Measurements from ENCODE around the gene MYH13.
"Not testable (repeated sequence)": the region's sequence is repeated elsewhere in the genome, so short reads cannot be mapped to it uniquely, and the experiment has no call there.

Gene MYH13

DNA sequence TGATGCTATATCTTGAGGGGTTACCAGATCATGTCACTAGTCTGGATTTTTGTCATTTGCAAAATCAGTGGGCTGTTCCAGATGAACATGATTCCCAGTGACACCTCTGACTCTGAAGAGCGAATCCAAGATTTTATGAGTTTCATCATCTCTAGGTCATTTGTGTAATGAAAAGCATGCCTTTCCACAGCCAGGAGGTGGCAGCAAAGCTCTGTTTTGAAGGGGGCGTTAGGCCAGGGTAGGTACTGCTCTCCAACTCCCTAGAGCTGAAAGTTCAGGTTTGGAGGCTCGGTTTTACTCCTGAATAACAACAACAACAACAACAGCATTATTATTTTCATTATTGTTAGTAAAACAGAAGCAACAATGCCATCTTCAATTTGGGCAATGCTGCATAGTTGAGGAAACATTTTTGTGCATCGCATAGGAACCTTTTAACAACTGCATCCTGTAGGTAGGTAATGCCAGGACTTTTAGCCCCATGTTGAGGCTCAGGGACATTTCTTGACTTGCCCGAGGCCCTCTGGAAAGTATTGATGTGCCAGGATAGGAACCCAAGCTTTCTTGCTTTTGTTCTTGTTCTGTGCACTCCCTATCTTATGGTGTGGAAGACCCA is 77.0 kb downstream of the MYH13 start:
- no peak for DNase-seq

DNA sequence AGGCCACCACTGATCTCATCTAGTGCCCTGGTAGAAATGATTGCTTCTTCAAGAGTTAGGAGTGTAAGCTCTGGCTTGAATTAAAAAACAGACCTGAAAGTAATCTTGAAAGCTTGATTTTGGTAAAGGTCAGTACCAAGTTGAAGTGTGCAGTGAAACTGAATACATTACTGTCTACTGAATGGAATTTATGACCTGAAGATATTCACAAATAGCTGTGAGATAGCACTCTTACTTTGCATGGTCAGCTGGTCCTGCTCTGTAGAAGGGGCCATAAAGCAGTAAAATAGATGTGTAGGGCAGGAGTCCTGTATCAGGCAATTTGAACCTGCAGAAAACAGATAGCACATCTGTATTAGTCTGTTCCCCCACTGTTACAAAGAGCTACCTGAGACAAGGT is 78.6 kb downstream of the MYH13 start:
- no peak for DNase-seq

DNA sequence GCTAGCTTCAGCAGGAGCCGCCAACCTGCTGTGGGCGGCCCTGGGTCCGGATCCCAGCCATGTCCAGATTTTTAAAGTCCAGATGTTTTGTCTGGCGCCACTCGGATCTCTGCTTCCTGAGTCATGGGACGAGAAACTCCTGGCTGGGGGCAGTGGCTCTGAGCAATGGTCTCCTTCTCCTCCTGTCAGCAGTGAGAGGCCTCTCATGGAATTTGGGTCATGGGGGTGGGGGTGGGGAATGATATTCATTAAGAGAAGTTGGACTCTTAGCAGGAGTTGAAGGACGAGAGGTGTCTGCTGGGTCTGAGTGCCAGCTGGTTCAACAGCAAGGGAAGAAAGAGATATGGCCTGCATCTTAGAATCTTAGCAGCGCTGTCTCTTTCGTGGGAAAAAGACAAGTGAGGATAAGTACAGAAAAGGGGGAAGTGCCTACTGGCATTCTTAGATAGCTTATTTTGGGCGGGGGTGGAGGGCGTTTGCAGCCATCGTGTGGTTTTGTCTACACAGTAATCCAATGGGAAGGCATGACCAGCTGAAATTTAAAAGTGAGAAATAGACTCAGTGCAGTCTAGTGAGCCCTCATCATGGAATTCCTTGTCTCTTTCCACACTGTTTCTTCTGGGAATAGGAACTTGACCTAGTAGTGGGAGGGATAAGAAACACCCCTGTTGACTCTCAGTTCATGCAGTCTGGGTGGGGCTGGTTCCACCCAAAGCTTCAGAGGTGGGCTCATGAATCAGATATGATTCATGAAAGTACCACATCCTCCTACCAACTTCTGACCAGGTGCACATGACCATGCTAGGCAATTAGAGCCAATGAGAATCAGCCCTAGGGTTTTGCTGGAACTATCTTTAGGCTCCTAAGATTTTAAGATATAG is 80.5 kb downstream of the MYH13 start:
- no peak for DNase-seq

DNA sequence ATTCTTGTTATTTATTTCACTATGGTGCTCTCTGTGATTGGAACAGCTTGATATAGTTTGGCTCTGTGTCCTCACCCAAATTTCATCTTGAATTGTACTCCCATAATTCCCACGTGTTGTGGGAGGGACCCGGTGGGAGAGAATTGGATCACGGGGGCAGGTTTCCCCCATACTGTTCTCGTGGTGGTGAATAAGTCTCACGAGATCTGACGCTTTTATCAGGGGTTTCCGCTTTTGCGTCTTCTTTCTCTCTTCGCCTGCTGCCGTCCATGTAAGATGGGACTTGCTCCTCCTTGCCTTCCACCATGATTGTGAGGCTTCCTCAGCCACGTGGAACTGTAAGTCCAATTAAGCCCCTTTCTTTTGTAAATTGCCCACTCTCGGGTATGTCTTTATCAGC is 81.2 kb downstream of the MYH13 start:
- DNase-seq = not testable (repeated sequence)

DNA sequence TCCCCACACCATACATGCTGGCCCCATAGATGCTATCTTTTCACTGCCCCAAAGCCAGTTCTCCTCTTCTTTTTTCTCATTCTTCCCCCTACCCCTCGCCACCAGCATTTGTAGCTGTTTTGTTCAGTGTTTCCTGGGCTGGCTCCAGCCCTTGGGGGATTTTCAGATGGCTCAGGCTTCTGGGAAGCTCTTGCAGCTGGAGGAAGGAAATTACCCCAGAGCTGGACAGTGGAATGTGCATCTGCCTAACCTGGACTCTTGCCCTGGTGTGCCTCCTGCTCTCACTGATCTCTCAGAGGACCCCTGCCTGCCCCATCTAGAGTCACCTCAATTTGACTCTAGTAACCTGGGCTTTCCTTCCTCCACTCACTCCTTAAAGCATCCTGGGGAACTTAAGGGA is 82.8 kb downstream of the MYH13 start:
- no peak for DNase-seq

GRCh38 chr17:10286324-10286723 is 86.5 kb downstream of the MYH13 start:
- no peak for DNase-seq

DNA sequence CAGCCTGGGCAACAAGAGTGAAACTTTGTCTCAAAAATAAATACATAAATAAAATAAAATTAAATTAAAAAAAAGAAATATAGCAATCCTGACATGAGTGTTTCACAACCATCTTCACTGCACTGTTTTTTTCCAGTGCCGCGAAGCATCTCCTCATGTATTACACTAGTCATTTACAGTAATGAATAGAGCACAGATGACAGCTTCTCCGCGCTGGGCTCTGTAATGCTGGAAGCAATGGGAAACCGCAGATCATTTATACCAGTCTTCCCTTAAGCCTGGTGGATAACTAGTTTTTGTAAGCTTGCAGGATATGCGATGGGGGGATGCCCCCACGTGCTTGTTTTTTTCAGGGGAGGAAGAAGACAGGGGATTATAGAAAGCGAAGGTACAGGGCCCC is 86.9 kb downstream of the MYH13 start:
- DNase-seq = no peak

DNA sequence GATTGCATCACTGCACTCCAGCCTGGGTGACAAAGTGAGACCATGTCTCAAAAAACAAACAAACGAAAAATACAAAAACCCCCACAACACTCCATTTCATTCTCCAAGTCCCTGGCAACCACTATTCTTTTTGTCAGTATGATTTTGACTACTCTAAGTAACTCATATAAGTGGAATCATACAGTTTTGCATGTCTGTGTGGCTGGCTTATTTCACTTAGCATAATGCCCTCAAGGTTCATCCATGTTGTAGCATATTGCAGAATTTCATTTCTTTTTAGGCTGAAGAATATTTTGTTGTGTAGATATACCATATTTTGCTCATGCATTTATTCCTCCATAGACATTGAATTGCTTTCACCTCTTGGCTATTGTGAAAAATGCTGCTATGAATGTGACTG is 92.7 kb downstream of the MYH13 start:
- no peak for DNase-seq

- no peak for DNase-seq
Observed at GRCh38 chr17:10278218-10278617, 94.6 kb downstream of the MYH13 start.

DNA sequence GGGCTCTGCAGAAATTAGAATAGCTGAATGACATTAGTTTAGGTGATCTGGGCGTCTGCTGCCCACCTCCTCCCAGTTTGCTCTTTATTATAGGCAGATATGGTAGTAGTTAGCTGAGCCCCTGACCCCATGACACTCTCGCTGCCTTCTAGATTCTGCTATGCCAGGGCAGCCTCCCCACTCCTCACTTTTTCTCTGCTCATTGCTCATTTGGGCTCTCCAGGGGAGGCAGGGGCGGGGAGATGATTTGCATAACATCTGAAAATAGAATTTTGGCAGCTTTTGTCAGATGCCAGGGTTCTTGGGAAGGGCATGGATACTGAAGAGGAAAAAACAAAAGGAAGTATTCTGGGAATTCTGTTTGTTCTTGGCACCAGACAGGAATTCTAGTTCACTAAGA is 96.4 kb downstream of the MYH13 start:
- no peak for DNase-seq

DNA sequence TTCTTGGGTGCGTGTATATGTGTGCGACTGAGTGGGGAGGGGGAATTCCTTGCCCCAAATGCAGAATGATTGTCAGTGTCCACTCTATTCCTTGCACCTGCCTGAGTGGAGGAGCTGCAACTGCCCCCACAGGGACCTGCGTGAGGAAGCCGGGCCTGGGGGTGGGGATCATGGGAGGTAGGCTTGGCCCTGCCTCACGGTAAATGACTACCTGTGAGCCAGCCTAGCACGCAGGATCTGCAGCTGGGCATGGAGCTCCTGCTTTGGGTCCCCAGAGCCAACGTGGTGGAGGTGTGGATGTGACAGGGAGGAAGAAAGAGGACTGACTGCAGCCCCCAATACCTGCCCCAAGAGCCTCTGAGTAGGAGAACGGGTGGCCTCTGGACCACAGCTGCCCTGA is 97.4 kb downstream of the MYH13 start:
- DNase-seq = no peak

DNA sequence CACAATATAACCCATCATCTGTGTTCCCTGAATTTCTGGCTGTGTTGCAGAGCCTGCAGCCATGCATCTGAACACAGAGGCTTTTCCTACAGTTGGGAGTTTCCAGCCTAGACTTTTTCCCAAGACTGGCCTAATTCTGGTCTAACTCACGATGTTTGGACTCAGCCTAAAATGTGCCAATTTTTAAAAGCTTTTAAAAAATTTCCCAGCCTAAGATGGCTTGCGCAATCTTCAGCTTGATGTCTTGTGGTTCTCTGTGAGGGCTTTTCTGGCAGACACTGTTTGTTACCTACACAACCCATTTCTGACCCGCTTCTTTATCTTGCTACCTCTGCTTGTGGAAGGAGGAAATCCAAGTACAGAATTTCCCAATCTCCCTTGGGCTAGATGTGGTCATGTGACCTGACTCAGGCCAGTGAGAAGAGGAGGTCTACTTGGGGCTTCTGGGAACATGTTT is 101.7 kb downstream of the MYH13 start:
- DNase-seq = no peak

- DNase-seq = no peak
Observed at GRCh38 chr17:10270258-10270657, 102.5 kb downstream of the MYH13 start.

GRCh38 chr17:10268005-10268404 is 104.8 kb downstream of the MYH13 start:
- no peak for DNase-seq

GRCh38 chr17:10266296-10266876 is 106.4 kb downstream of the MYH13 start:
- no peak for DNase-seq

- DNase-seq = no peak
Observed at GRCh38 chr17:10265100-10265810, 107.6 kb downstream of the MYH13 start.

GRCh38 chr17:10264051-10264450 is 108.8 kb downstream of the MYH13 start:
- DNase-seq = no peak

- DNase-seq = no peak
Observed at GRCh38 chr17:10262451-10262850, 110.4 kb downstream of the MYH13 start.

GRCh38 chr17:10261098-10261497 is 111.7 kb downstream of the MYH13 start:
- no peak for DNase-seq

- DNase-seq = no peak
Observed at GRCh38 chr17:10251212-10251948, 121.4 kb downstream of the MYH13 start.

All from stimulated activated CD4-positive, alpha-beta T cell treated with anti-CD3 and anti-CD28 coated beads, Interleukin-4, amount 100 ng/mL, for 1 hour (primary cell).